HCT116 (cell line): ENCODE measurements around the gene SAE1. TPM values are rescaled to one million over a fixed set of nuclear protein-coding genes. Genes with fewer than 3 reads are reported as not detected.

Source experiments
- ATAC-seq: fragments of 200-7000 bp; cut with Tn5 transposase; 2 replicates; pipeline ENCODE4 v1.9.1; 2020; ENCODE audit warnings: mild to moderate bottlenecking, moderate library complexity
- BruUV-seq: library from RNA; stranded (reverse); fragments of 400-500 nt; replicated peaks from 2 replicates; lab custom pipeline; 2021; lab: Mats Ljungman, UMichigan
- CTCF ChIA-PET: fragments of 300-600 bp; sonication (Branson Sonifier 250); formaldehyde crosslinking; loops from one replicate; lab custom pipeline; 2021; ENCODE audit warnings: antibody characterized with exemption; lab: Charles Lee
- POLR2A ChIA-PET: fragments of 300-600, 350-600 bp; sonication (Branson Sonifier 250); formaldehyde crosslinking; loops from one replicate; lab custom pipeline; 2021; ENCODE audit warnings: antibody characterized with exemption; lab: Charles Lee
- RAD21 ChIA-PET, 2 experiments: fragments of 300-600 bp; sonication (Branson Sonifier 250); formaldehyde crosslinking; loops; one replicate each; lab custom pipeline; 2023; ENCODE audit warnings: low total read pairs in 2 of 2; ENCODE audit not compliant: uncharacterized antibody in 2 of 2, unreplicated experiment in 2 of 2, low non-redundant PET in 1 of 2; lab: Charles Lee
- DNase-seq: peaks from one replicate; pipeline ENCODE4 v3.0.0-alpha.2; 2010; ENCODE audit warnings: low read depth, low spot score
- H2AFZ ChIP-seq: fragments of 200-600 bp; shearing (Covaris generic), sonication (generic); 2 replicates; pipeline ENCODE4 v1.6.1; 2017; ENCODE audit warnings: low read depth, mixed run types, mixed read lengths, antibody characterized with exemption, low read length; ENCODE audit not compliant: poor library complexity, severe bottlenecking
- H3K27ac ChIP-seq: 2 replicates; pipeline ENCODE4 v1.5.1; 2012; ENCODE audit warnings: low read depth, low read length
- H3K27me3 ChIP-seq: fragments of 200-600 bp; sonication (generic); 2 replicates; pipeline ENCODE4 v1.6.1; 2016; ENCODE audit warnings: mixed run types, low read length, mixed read lengths; ENCODE audit not compliant: insufficient read depth
- H3K36me3 ChIP-seq, 2 experiments: fragments of 200-500 bp in 1 of 2; fragments of 200-600 bp in 1 of 2; sonication (Bioruptor generic) in 1 of 2; sonication (generic) in 1 of 2; 2 replicates each; pipeline versions ENCODE4 v1.5.1 to v1.6.1; 2014 to 2016; ENCODE audit warnings: low read length in 2 of 2, inconsistent platforms in 1 of 2, mixed read lengths in 1 of 2, mixed run types in 1 of 2; ENCODE audit not compliant: insufficient read depth in 2 of 2, control insufficient read depth in 1 of 2
- H3K4me1 ChIP-seq, 2 experiments: fragments of 200-600 bp in 1 of 2; sonication (generic) in 1 of 2; 2 replicates each; pipeline versions ENCODE4 v1.5.1 to v1.6.1; 2012 to 2017; ENCODE audit warnings: low read length in 2 of 2, inconsistent platforms in 1 of 2, mild to moderate bottlenecking in 1 of 2, mixed read lengths in 1 of 2, mixed run types in 1 of 2, moderate library complexity in 1 of 2; ENCODE audit not compliant: insufficient read depth in 2 of 2, control insufficient read depth in 1 of 2
- H3K4me2 ChIP-seq: fragments of 200-600 bp; sonication (generic); 2 replicates; pipeline ENCODE4 v1.6.1; 2017; ENCODE audit warnings: mixed run types, low read length, mixed read lengths
- H3K4me3 ChIP-seq, 2 experiments: fragments of 200-600 bp in 1 of 2; sonication (generic) in 1 of 2; replicated peaks in 1 of 2; 2 replicates each; pipeline ENCODE4 v1.5.1; 2011 to 2016; ENCODE audit warnings: low read length in 2 of 2, control low read depth in 1 of 2, low read depth in 1 of 2, mild to moderate bottlenecking in 1 of 2, mixed read lengths in 1 of 2, mixed run types in 1 of 2
- H3K79me2 ChIP-seq: fragments of 200-600 bp; sonication (generic); 2 replicates; pipeline ENCODE4 v1.6.1; 2017; ENCODE audit warnings: mild to moderate bottlenecking, mixed run types, low read length, moderate library complexity, mixed read lengths; ENCODE audit not compliant: insufficient read depth
- H3K9ac ChIP-seq: fragments of 200-600 bp; sonication (generic); 2 replicates; pipeline ENCODE4 v1.6.1; 2016; ENCODE audit warnings: low read length, mixed read lengths
- H3K9me2 ChIP-seq: fragments of 200-600 bp; sonication (generic), shearing (Covaris generic); 2 replicates; pipeline ENCODE4 v1.6.1; 2017; ENCODE audit warnings: mixed run types, mild to moderate bottlenecking, moderate library complexity; ENCODE audit not compliant: insufficient read depth
- H3K9me3 ChIP-seq, 2 experiments: fragments of 200-500 bp in 1 of 2; fragments of 200-600 bp in 1 of 2; sonication (Bioruptor generic) in 1 of 2; sonication (generic) in 1 of 2; 2 replicates each; pipeline ENCODE4 v1.6.1; 2014 to 2017; ENCODE audit warnings: low read length in 2 of 2, mixed read lengths in 2 of 2, inconsistent platforms in 1 of 2, low read depth in 1 of 2, mild to moderate bottlenecking in 1 of 2, mixed run types in 1 of 2, moderate library complexity in 1 of 2; ENCODE audit not compliant: control insufficient read depth in 1 of 2, insufficient read depth in 1 of 2
- H4K20me1 ChIP-seq: fragments of 200-600 bp; sonication (generic), shearing (Covaris generic); 2 replicates; pipeline ENCODE4 v1.6.1; 2017; ENCODE audit warnings: mixed run types, mild to moderate bottlenecking, moderate library complexity; ENCODE audit not compliant: insufficient read depth
- ATF3 ChIP-seq: IDR thresholded peaks from 2 replicates; pipeline ENCODE4 v1.6.1; 2012
- CBX3 ChIP-seq: IDR thresholded peaks from 2 replicates; pipeline ENCODE4 v1.6.1; 2012; ENCODE audit warnings: low read depth
- CEBPB ChIP-seq: IDR thresholded peaks from 2 replicates; pipeline ENCODE4 v1.6.1; 2012; ENCODE audit warnings: low read depth
- CTCF ChIP-seq, 3 experiments: fragments of 200-600 bp in 1 of 3; sonication (generic) in 1 of 3; IDR thresholded peaks in 2 of 3; conservative IDR thresholded peaks in 1 of 3; 2 replicates each; pipeline ENCODE4 v1.5.1; 2012 to 2017; ENCODE audit warnings: low read depth in 2 of 3, low read length in 2 of 3, antibody characterized with exemption in 1 of 3, borderline replicate concordance in 1 of 3, control low read depth in 1 of 3, mild to moderate bottlenecking in 1 of 3, mixed read lengths in 1 of 3, mixed run types in 1 of 3, moderate library complexity in 1 of 3; ENCODE audit not compliant: insufficient read depth in 1 of 3
- EGR1 ChIP-seq: IDR thresholded peaks from 2 replicates; pipeline ENCODE4 v1.6.1; 2012; ENCODE audit warnings: low read depth
- EZH2 ChIP-seq: fragments of 200-600 bp; sonication (generic); IDR thresholded peaks from 2 replicates; pipeline ENCODE4 v1.6.1; 2017; ENCODE audit warnings: antibody characterized with exemption, mixed run types
- EZH2phosphoT487 ChIP-seq: fragments of 200-600 bp; IDR thresholded peaks from 2 replicates; pipeline ENCODE4 v1.6.1; 2018; ENCODE audit warnings: antibody characterized with exemption, borderline replicate concordance
- FOSL1 ChIP-seq: IDR thresholded peaks from 2 replicates; pipeline ENCODE4 v1.6.1; 2012; ENCODE audit warnings: low read depth
- JUND ChIP-seq: IDR thresholded peaks from 2 replicates; pipeline ENCODE4 v1.6.1; 2012
- MAX ChIP-seq: IDR thresholded peaks from 2 replicates; pipeline ENCODE4 v1.6.1; 2012
- POLR2A ChIP-seq: IDR thresholded peaks from 2 replicates; pipeline ENCODE4 v1.7.0; 2011; ENCODE audit warnings: borderline replicate concordance; ENCODE audit not compliant: insufficient read depth, insufficient read length; ENCODE audit errors: extremely low read depth
- POLR2AphosphoS5 ChIP-seq: IDR thresholded peaks from 2 replicates; pipeline ENCODE4 v1.6.1; 2011; ENCODE audit warnings: mild to moderate bottlenecking, low read depth, low read length, moderate library complexity
- RAD21 ChIP-seq: IDR thresholded peaks from 2 replicates; pipeline ENCODE4 v1.6.1; 2012; ENCODE audit warnings: low read depth, mild to moderate bottlenecking
- SP1 ChIP-seq: IDR thresholded peaks from 2 replicates; pipeline ENCODE4 v1.6.1; 2012; ENCODE audit warnings: low read depth
- SRF ChIP-seq: IDR thresholded peaks from 2 replicates; pipeline ENCODE4 v1.6.1; 2012; ENCODE audit warnings: low read depth
- YY1 ChIP-seq: IDR thresholded peaks from 2 replicates; pipeline ENCODE4 v1.6.1; 2011; ENCODE audit warnings: low read length, low read depth, moderate library complexity, mild to moderate bottlenecking; ENCODE audit not compliant: insufficient replicate concordance; ENCODE audit errors: extremely low read depth
- ZBTB33 ChIP-seq: IDR thresholded peaks from 2 replicates; pipeline ENCODE4 v1.6.1; 2011; ENCODE audit warnings: mild to moderate bottlenecking, low read length, moderate library complexity; ENCODE audit not compliant: insufficient replicate concordance; ENCODE audit errors: extremely low read depth
- intact Hi-C: fragments of 100-400 bp; cut with micrococcal nuclease; formaldehyde crosslinking; loops from 2 replicates; pipeline ENCODE4 v1.10.0; 2022
- total RNA-seq: library from RNA; stranded (reverse); gene quantifications from one replicate; pipeline ENCODE4 v1.2.1, GENCODE V29; 2021; ENCODE audit not compliant: unreplicated experiment

The SAE1 gene
- total RNA-seq, 1 experiment from 2014 or later, result 213 TPM

- ChIA-PET POLR2A (interaction anchor here (1.3 kb wide), 1 partner anchor 38 kb away, joined by 3 read pairs; no protein-coding TSS in a partner anchor), RAD21 (no interaction called here), CTCF (interaction anchor here (2.4 to 2.5 kb wide), 2 partner anchors 23 to 56 kb away, joined by 5 to 10 read pairs; no protein-coding TSS in a partner anchor)
- Histone ChIP-seq H3K4me3 (no peak overlapping the region), H3K4me2 (peak overlapping the region; percentile 62), H3K9me2 (no peaks in the 10 kb centered on the region), H4K20me1 (peaks cover 13% of the 10 kb centered on the region; the same call in 1 of the 2 replicates), H3K9ac (no peak overlapping the region), H3K9me3 (no peaks in the 10 kb centered on the region), H3K79me2 (peaks cover 82% of the 10 kb centered on the region), H2AFZ (no peak overlapping the region), H3K27ac (peak overlapping the region; percentile 76)
- BruUV-seq, result no TSS peak
- no peak for DNase-seq
- TF ChIP-seq SRF, result no peak
- no peak for TF ChIP-seq EZH2
- no peak for TF ChIP-seq ATF3
- TF ChIP-seq EGR1, result no peak
- no peak for TF ChIP-seq JUND
- no peak for TF ChIP-seq POLR2AphosphoS5
- no peak for TF ChIP-seq CEBPB
- TF ChIP-seq ZBTB33, result no peak
- TF ChIP-seq POLR2A, result no peak
- TF ChIP-seq RAD21, result no peak
- no peak for TF ChIP-seq EZH2phosphoT487
- no peak for TF ChIP-seq MAX
- TF ChIP-seq FOSL1, result no peak
- no peak for TF ChIP-seq CTCF (IDR thresholded peaks at IDR 0.05 in 2 of 3, conservative IDR thresholded peaks at IDR 0.05 in 1 of 3; ENCODE audit: borderline replicate concordance in 1 of 3, insufficient read depth in 1 of 3, low read depth in 2 of 3, low read length in 2 of 3)
- TF ChIP-seq YY1, result no peak
- TF ChIP-seq CBX3, result no peak
- TF ChIP-seq SP1, result no peak
- TF ChIP-seq, all 23 proteins: peak for 0
- peaks cover 2 to 13% of the 10 kb centered on the region in 2 experiments; a peak in 3 of 4 replicates for H3K36me3 ChIP-seq
- no peaks in the 10 kb centered on the region for H3K27me3 ChIP-seq
- H3K4me1 ChIP-seq, result peaks cover 86 to 92% of the 10 kb centered on the region in 2 experiments
- ATAC-seq, result no peak
- intact Hi-C loops, result no loop called here
Observed at GRCh38 chr19:47187797-47188196, 57.2 kb downstream of the SAE1 start.
